Fibroblast of villous mesenchyme (primary cell): ENCODE data around the gene ARPP21. TPM values are rescaled to one million over a fixed set of nuclear protein-coding genes. Genes with fewer than 3 reads are reported as not detected.

Source experiments
- DNase-seq: peaks from one replicate; pipeline ENCODE4 v3.0.0-alpha.2; 2010; ENCODE audit warnings: low read depth
- H3K4me3 ChIP-seq: 2 replicates; pipeline ENCODE4 v1.5.1; 2011; ENCODE audit warnings: low read depth, mild to moderate bottlenecking, low read length
- total RNA-seq: library from RNA; depleted of rRNA; stranded (reverse); fragments of >200 nt; gene quantifications from 2 replicates; pipeline ENCODE4 v1.2.3, GENCODE V29; 2012
- TF ChIP-seq, protein P1 (sequence below): IDR thresholded peaks from 2 replicates; pipeline ENCODE4 v1.5.1; 2012; ENCODE audit warnings: low read depth, mild to moderate bottlenecking, low read length; ENCODE audit not compliant: insufficient read depth

The ARPP21 gene
- total RNA-seq, 1 donor, result not detected

DNA sequence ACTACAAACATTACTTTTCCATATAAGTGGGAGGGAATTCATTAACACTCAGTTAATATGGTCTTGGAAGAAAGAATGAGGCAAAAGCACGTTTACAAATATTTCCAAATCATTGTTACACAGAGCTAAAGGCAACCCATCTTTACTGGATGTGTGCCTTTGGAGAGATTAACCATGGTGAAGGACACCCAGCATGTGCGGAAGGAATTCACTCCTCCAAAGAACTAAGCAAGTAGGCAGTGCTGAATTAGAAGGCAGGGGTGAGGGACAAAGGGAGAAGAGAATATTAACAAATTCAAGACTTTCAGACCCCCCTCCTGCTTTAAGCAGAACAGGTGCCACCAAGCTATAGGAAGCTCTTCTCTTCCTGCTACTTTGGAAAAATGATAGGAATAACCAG lies 10.1 kb downstream of the ARPP21 start:
- no peak for DNase-seq
- TF ChIP-seq, protein P1, sequence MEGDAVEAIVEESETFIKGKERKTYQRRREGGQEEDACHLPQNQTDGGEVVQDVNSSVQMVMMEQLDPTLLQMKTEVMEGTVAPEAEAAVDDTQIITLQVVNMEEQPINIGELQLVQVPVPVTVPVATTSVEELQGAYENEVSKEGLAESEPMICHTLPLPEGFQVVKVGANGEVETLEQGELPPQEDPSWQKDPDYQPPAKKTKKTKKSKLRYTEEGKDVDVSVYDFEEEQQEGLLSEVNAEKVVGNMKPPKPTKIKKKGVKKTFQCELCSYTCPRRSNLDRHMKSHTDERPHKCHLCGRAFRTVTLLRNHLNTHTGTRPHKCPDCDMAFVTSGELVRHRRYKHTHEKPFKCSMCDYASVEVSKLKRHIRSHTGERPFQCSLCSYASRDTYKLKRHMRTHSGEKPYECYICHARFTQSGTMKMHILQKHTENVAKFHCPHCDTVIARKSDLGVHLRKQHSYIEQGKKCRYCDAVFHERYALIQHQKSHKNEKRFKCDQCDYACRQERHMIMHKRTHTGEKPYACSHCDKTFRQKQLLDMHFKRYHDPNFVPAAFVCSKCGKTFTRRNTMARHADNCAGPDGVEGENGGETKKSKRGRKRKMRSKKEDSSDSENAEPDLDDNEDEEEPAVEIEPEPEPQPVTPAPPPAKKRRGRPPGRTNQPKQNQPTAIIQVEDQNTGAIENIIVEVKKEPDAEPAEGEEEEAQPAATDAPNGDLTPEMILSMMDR, result no peak
- no peak overlapping the region for H3K4me3 ChIP-seq

DNA sequence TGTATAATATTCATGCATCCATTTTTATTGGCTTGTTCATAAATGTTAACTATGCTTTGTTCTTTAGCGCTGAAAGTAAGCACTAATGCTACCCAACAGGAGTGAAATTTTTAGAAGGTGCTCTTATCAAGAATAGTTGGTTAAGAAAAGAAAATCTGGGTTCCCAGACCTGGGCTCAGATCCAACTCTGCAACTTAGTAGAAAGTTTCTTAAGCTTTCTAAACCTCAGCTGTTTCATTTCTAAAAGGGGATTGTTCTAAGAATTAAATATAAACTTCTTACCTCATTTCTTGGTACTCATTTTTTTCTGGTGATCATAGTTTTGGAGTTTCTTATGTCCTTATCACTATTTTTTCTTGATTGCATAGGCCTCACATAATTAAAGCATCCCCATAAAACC lies 12.1 kb downstream of the ARPP21 start:
- no peak overlapping the region for H3K4me3 ChIP-seq
- TF ChIP-seq, protein P1, result no peak
- no peak for DNase-seq

DNA sequence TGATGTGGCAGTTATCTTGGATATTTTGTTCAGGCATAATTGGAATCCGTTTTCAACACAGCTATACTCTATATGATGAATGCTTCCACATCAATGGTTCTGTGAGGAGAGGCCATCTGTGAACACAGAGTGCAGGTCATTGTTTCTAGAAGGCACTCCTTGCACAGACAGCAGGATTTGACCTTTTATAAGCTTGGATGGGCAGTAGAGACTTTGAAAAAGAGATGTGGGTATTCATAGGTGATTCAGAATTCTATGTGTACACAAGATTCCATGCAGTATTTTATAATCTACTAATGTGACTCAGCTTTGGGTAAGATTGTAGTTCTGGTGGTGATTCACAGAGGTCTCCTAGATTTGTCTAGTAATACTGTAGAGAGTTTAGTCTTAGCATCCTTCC lies 12.5 kb downstream of the ARPP21 start:
- DNase-seq, result no peak

DNA sequence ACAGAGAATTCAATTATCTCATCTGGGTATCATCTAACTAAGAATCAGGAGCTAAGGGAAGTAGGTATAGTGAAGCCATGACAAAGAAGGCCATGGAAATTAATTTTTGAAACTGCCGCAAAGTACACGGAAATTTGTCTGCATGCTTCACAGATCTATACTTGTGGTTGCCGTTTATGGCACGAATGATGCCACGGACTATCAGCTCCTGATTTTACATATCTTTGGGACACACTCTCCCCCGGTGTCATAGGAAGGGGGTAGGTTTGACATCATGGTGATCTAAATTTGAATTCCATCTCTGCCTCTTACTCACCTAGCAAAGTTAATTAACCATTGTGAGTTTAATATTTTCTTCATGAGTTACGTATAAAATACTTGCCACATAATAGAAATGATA lies 14.0 kb downstream of the ARPP21 start:
- TF ChIP-seq, protein P1, result no peak
- H3K4me3 ChIP-seq, result no peak overlapping the region
- no peak for DNase-seq

More for the DNA sequence above, 12.5 kb downstream of the ARPP21 start:
- TF ChIP-seq, protein P1, result no peak
- no peak overlapping the region for H3K4me3 ChIP-seq

DNA sequence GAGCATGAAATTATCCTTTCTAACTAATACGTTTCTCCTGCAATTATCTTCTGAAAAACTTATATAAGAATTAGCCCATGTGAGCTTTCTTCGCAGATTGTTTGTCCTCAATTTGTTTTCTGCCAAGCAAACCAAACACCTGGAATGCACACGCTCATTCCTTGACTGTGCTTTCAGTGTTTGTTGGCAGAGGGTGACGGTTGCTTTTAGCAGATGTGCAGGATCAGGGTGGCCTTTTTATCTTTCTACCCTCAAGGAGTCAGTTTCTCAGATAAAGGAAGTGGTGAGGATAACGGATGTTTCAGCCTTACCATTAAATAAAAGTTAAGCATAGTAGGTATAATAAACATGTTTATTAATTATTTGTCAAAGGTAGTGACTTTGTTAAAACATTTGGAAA lies 15.2 kb downstream of the ARPP21 start:
- no peak for DNase-seq

DNA sequence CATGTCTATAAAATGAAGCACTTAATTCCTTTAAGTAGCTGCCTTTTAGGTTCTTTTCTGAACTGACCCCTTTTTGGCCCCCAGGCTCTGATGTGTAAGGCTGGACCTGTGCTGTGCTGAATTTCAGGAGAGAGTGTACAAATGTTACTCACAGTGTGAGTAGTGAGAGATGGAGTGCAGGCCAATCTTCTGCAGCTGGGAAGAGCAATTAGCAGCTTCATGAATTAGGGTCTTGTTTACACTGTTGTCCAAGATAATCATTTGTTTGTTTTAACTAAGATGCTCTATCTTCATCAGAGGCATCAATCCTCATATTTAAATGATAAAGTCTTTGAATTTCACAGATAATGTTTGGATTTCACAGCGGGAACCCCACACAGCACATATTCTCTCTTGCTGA lies 19.4 kb downstream of the ARPP21 start:
- TF ChIP-seq, protein P1, result no peak
- DNase-seq, result no peak
- no peak overlapping the region for H3K4me3 ChIP-seq

More for the DNA sequence above, 15.2 kb downstream of the ARPP21 start:
- H3K4me3 ChIP-seq, result no peak overlapping the region
- TF ChIP-seq, protein P1, result no peak

DNA sequence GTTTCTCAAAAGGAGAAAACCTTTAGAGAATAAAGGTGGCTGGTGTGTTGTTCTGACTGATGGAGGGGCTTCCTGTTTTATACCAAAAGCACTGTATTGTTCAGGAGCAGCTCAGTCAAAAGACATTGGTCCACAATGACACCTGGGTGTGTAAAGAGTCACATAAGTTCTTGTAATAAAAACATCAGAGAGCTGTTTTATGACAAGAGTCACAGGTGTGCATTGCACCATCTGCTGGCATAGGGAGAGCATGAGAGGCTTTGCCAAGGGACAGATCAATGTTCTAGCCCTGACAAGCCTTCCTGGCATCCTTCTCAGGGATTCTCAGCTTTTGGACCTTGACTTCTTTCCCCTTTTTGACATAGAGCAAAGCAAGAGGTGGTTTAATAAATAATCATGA lies 20.4 kb downstream of the ARPP21 start:
- no peak for DNase-seq
- TF ChIP-seq, protein P1, result no peak
- no peak overlapping the region for H3K4me3 ChIP-seq
